ENCODE measurements around the gene TMEM18. TPM values are rescaled to one million over a fixed set of nuclear protein-coding genes. Genes with fewer than 3 reads are reported as not detected.

Gene TMEM18
- total RNA-seq, 1 donor from 2014 or later: 50.0 TPM

DNA sequence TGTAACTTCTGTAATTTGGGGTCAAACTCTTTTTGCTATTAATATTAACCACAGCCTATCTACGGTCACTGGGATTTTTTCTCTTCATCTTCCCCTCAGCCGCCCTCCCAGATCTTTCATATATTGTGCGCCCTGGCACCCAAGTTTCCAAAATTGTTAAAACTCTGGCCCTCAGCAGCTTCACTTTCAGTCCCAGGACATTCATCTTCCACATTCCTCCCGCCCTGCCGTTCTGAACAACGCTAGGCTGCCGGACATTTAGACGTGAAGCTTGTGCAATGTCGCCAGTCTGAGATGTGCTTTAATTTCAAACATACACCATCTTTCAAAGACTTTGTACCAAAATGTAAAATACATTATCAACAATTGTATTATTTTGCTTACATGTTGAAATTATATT lies 1.8 kb upstream of the TMEM18 start:
- no peak for DNase-seq (ENCODE audit: low spot score)
- H3K79me2 ChIP-seq (ENCODE audit: low read depth): peaks cover 36% of the 10 kb centered on the region
- peaks cover 26% of the 10 kb centered on the region for H3K36me3 Mint-ChIP-seq
- no peaks in the 10 kb centered on the region for H3K27me3 ChIP-seq
- H2AFZ ChIP-seq (replicated peaks): no peak overlapping the region
- H3K4me3 Mint-ChIP-seq: peak overlapping the region; percentile 98
- no peak overlapping the region for H3K4me2 ChIP-seq
- no peak for TF ChIP-seq EZH2 (IDR thresholded peaks at IDR 0.05)
- TF ChIP-seq EZH2phosphoT487 (IDR thresholded peaks at IDR 0.05): no peak
- TF ChIP-seq, protein P1, sequence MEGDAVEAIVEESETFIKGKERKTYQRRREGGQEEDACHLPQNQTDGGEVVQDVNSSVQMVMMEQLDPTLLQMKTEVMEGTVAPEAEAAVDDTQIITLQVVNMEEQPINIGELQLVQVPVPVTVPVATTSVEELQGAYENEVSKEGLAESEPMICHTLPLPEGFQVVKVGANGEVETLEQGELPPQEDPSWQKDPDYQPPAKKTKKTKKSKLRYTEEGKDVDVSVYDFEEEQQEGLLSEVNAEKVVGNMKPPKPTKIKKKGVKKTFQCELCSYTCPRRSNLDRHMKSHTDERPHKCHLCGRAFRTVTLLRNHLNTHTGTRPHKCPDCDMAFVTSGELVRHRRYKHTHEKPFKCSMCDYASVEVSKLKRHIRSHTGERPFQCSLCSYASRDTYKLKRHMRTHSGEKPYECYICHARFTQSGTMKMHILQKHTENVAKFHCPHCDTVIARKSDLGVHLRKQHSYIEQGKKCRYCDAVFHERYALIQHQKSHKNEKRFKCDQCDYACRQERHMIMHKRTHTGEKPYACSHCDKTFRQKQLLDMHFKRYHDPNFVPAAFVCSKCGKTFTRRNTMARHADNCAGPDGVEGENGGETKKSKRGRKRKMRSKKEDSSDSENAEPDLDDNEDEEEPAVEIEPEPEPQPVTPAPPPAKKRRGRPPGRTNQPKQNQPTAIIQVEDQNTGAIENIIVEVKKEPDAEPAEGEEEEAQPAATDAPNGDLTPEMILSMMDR (IDR thresholded peaks at IDR 0.05): no peak
- no peaks in the 10 kb centered on the region for H3K9me3 ChIP-seq (ENCODE audit: low read depth)
- H3F3A ChIP-seq (ENCODE audit: low read depth): peaks cover 21% of the 10 kb centered on the region
- no peaks in the 10 kb centered on the region for H3K36me3 ChIP-seq
- no peak overlapping the region for H3K9ac ChIP-seq
- peaks cover 18% of the 10 kb centered on the region for H4K20me1 ChIP-seq (ENCODE audit: low read depth)
- no peak overlapping the region for H3K27ac ChIP-seq
- H3K4me1 Mint-ChIP-seq: peaks cover 41% of the 10 kb centered on the region
- peaks cover 4% of the 10 kb centered on the region for H3K4me1 ChIP-seq
- H3K4me3 ChIP-seq: no peak overlapping the region
- H3K27ac Mint-ChIP-seq: peak overlapping the region; percentile 4
- peaks cover 2% of the 10 kb centered on the region for H3K27me3 Mint-ChIP-seq (ENCODE audit: insufficient read depth, low read depth)
- peaks cover 9% of the 10 kb centered on the region for H3K9me3 Mint-ChIP-seq

DNA sequence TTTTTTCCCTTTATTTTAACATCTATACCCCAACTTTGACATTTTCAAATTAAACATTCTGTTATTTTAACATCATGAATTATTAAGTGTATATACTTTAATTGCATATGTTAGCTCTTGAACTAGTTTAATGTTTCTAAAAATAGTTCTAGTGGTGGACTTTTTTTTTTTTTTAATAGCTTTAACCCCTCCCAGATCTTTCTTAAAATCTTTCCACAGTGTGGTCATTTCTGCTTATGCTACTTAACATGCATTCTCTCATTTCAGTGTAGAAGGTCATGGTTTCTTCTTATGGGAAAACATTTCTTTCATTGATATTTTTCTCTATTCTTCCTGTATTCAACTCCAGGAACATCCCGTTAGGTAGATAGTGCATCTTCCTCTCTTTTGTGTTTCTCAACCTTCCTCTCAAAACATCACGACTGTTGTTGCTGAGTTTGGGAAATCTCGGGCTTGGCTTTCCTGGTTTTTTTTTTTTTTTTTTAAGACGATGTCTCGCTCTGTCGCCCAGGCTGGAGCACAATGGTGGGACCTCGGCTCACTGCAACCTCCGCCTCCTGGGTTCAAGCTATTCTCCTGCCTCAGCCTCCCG lies 849 bp upstream of the TMEM18 start:
- peak overlapping the region; percentile 98 for H3K4me3 Mint-ChIP-seq
- Histone ChIP-seq H3K9ac (peak overlapping the region; percentile 98), H3F3A (ENCODE audit: low read depth) (peaks cover 21% of the 10 kb centered on the region), H4K20me1 (ENCODE audit: low read depth) (peaks cover 18% of the 10 kb centered on the region), H3K27ac (peak overlapping the region; percentile 99), H3K36me3 (no peaks in the 10 kb centered on the region), H3K4me2 (peak overlapping the region; percentile 86), H3K9me3 (ENCODE audit: low read depth) (no peaks in the 10 kb centered on the region), H2AFZ (replicated peaks) (no peak overlapping the region), H3K27me3 (no peaks in the 10 kb centered on the region), H3K4me3 (peak overlapping the region; percentile 76), H3K4me1 (peaks cover 4% of the 10 kb centered on the region), H3K79me2 (ENCODE audit: low read depth) (peaks cover 43% of the 10 kb centered on the region)
- peaks cover 2% of the 10 kb centered on the region for H3K27me3 Mint-ChIP-seq (ENCODE audit: insufficient read depth, low read depth)
- TF ChIP-seq EZH2 (IDR thresholded peaks at IDR 0.05): no peak
- TF ChIP-seq EZH2phosphoT487 (IDR thresholded peaks at IDR 0.05): no peak
- TF ChIP-seq, protein P1 (IDR thresholded peaks at IDR 0.05): no peak
- peaks cover 22% of the 10 kb centered on the region for H3K36me3 Mint-ChIP-seq
- H3K9me3 Mint-ChIP-seq: peaks cover 5% of the 10 kb centered on the region
- DNase-seq (ENCODE audit: low spot score): no peak
- H3K4me1 Mint-ChIP-seq: peaks cover 47% of the 10 kb centered on the region
- H3K27ac Mint-ChIP-seq: peak overlapping the region; percentile 98

DNA sequence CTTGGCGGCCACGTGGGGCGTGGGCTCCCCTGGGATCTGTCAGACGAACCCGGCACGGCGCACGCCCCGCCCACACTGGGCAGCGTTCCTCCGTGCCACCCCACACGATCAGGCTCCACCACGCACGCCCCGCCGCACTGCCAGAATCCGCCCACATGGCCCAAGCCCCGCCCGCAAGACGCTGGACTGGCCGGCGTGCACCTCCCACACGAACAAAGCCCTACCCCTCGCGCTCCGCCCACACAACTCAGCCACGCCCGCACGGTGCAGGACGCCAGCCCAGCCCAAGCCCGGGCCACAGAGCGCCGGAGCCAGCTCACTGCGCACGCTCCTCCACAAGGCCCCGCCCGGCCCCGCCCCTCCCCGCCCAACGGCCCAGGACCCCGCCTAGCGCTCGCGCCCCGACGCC lies 555 bp downstream of the TMEM18 start:
- peak overlapping the region; percentile 22 for H2AFZ ChIP-seq (replicated peaks)
- no peak overlapping the region for H3K27ac ChIP-seq
- peaks cover 48% of the 10 kb centered on the region for H3K79me2 ChIP-seq (ENCODE audit: low read depth)
- no peaks in the 10 kb centered on the region for H3K27me3 ChIP-seq
- H3K4me3 ChIP-seq: peak overlapping the region; percentile 58
- H4K20me1 ChIP-seq (ENCODE audit: low read depth): peaks cover 18% of the 10 kb centered on the region
- DNase-seq (ENCODE audit: low spot score): peak; percentile 98
- H3K36me3 ChIP-seq: no peaks in the 10 kb centered on the region
- H3F3A ChIP-seq (ENCODE audit: low read depth): peaks cover 21% of the 10 kb centered on the region
- H3K4me1 Mint-ChIP-seq: peaks cover 50% of the 10 kb centered on the region
- H3K27ac Mint-ChIP-seq: peak overlapping the region; percentile 92
- H3K9me3 Mint-ChIP-seq: no peaks in the 10 kb centered on the region
- H3K9ac ChIP-seq: no peak overlapping the region
- H3K4me1 ChIP-seq: peaks cover 4% of the 10 kb centered on the region
- H3K4me2 ChIP-seq: peak overlapping the region; percentile 79
- H3K9me3 ChIP-seq (ENCODE audit: low read depth): no peaks in the 10 kb centered on the region
- H3K36me3 Mint-ChIP-seq: peaks cover 13% of the 10 kb centered on the region
- H3K4me3 Mint-ChIP-seq: peak overlapping the region; percentile 93
- TF ChIP-seq, protein P1 (IDR thresholded peaks at IDR 0.05): no peak
- TF ChIP-seq EZH2phosphoT487 (IDR thresholded peaks at IDR 0.05) (no peak), EZH2 (IDR thresholded peaks at IDR 0.05) (no peak)
- H3K27me3 Mint-ChIP-seq (ENCODE audit: insufficient read depth, low read depth): peaks cover 4% of the 10 kb centered on the region

Measured in neural progenitor cell (in vitro differentiated cells).